Neural progenitor cell (in vitro differentiated cells): ENCODE results near the gene FAM193A.

Experiments
- EZH2phosphoT487 ChIP-seq: fragments of 200-600 bp; sonication (generic); IDR thresholded peaks from 2 replicates; pipeline ENCODE4 v1.6.1; 2017; ENCODE audit warnings: antibody characterized with exemption
- TF ChIP-seq, protein P1 (sequence below): fragments of 200-600 bp; sonication (generic); IDR thresholded peaks from 2 replicates; pipeline ENCODE4 v1.5.1; 2017; ENCODE audit warnings: antibody characterized with exemption, mild to moderate bottlenecking

DNA sequence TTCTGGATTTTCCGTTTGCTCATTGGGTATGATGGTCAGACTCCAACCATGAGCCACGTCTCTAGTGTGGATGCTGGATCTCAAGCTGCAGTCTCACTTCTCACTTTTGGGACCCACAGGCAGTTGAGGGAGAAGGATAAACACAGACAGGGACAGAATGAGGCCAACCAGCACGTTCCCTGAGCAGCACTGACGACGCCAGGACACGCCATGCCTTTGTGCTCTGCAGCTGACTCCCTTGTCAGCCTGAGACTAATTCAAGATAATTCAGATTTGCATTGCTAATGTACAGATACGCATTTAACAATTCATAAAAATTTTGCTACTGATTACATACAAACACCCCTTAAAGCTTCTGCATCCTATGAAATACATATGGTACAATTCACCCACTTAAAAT lies 106.5 kb downstream of the FAM193A start:
- no peak for TF ChIP-seq EZH2phosphoT487
- TF ChIP-seq, protein P1, sequence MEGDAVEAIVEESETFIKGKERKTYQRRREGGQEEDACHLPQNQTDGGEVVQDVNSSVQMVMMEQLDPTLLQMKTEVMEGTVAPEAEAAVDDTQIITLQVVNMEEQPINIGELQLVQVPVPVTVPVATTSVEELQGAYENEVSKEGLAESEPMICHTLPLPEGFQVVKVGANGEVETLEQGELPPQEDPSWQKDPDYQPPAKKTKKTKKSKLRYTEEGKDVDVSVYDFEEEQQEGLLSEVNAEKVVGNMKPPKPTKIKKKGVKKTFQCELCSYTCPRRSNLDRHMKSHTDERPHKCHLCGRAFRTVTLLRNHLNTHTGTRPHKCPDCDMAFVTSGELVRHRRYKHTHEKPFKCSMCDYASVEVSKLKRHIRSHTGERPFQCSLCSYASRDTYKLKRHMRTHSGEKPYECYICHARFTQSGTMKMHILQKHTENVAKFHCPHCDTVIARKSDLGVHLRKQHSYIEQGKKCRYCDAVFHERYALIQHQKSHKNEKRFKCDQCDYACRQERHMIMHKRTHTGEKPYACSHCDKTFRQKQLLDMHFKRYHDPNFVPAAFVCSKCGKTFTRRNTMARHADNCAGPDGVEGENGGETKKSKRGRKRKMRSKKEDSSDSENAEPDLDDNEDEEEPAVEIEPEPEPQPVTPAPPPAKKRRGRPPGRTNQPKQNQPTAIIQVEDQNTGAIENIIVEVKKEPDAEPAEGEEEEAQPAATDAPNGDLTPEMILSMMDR, result no peak
